Ectodermal cell (in vitro differentiated cells): Measurements from ENCODE around the gene TSPAN2.

Experiments used
- H3K27ac ChIP-seq: 2 replicates; pipeline ENCODE4 v1.7.0; 2013; ENCODE audit warnings: mild to moderate bottlenecking, low read depth, low read length; ENCODE audit not compliant: insufficient read depth, poor library complexity, severe bottlenecking
- H3K27me3 ChIP-seq: 2 replicates; pipeline ENCODE4 v1.7.0; 2013; ENCODE audit warnings: mild to moderate bottlenecking, low read length; ENCODE audit not compliant: insufficient read depth, control insufficient read depth, poor library complexity, severe bottlenecking
- H3K36me3 ChIP-seq: one replicate; pipeline ENCODE4 v1.7.0; 2013; ENCODE audit warnings: low read length; ENCODE audit not compliant: control insufficient read depth, insufficient read depth
- H3K4me1 ChIP-seq: one replicate; pipeline ENCODE4 v1.7.0; 2013; ENCODE audit warnings: low read length; ENCODE audit not compliant: control insufficient read depth, insufficient read depth
- H3K4me3 ChIP-seq: 2 replicates; pipeline ENCODE4 v1.7.0; 2013; ENCODE audit warnings: low read depth, low read length, control low read depth; ENCODE audit not compliant: insufficient read depth
- H3K9me3 ChIP-seq: 2 replicates; pipeline ENCODE4 v1.7.0; 2013; ENCODE audit warnings: mild to moderate bottlenecking, low read length, moderate library complexity; ENCODE audit not compliant: control insufficient read depth
- WGBS, 2 experiments: methylation state at CpG; one replicate each; pipeline ENCODE4 v1.1.7; 2013; ENCODE audit warnings: missing lambda C conversion rate in 2 of 2; 5-methylcytosine and 5-hydroxymethylcytosine counted together

Gene TSPAN2

DNA sequence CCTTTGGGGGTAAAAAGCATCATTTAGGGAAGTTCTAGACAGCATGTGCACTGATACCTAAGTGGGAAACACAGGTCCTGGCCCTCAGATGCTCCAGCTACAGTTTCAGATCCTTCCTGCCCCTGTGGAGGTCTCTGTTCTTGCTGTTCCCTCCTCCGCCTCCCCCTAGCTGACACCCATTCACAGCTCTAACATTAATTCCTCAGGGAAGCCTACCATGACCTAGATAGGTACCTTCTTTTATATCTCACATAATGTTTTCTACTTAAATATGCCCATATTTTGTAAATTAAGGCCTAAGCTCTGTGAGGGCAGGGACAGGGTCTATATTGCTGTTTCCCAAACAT lies 11.3 kb downstream of the TSPAN2 start:
- Histone ChIP-seq H3K36me3 (peaks cover 3% of the 10 kb centered on the region), H3K27me3 (no peaks in the 10 kb centered on the region), H3K4me1 (no peaks in the 10 kb centered on the region), H3K9me3 (no peaks in the 10 kb centered on the region), H3K4me3 (no peak overlapping the region), H3K27ac (no peak overlapping the region)
- 85 to 94% methylated on average over 1 of the region's 1 CpG for whole genome bisulfite sequencing, 2 experiments

DNA sequence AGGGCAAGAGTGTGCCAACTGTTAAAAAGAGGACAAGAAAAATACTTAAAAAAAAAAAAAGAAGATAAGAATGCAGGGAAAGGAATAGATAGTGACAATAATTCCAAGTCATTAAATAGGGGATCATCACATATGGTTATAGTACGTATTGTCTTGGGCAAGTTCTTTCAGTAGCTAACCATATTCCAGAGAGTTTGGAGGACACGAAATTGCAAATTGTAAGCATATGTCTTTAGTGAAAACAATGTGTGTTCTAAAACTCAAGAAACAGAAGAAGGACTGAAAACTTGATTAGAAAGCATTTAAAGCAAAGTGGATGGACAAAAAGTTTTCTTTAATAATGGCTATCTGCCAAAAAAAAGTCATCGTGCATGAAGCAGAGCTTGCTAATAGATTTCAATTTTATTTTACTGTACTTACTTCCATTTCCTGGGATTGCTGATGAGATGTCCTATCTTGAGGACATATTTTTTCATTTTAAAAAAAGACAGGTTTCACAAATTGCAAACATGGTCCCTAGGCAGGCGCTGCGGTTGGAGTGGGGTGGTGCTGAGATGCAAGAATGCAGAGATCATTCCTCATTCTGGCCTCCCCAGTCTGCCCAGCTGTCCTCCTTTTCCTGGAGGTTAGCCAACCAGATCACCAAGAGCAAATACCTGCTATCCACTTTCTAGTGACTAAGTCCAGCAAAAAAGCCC lies 11.9 kb downstream of the TSPAN2 start:
- Histone ChIP-seq H3K27me3 (no peaks in the 10 kb centered on the region), H3K36me3 (peaks cover 3% of the 10 kb centered on the region), H3K4me1 (peaks cover 2% of the 10 kb centered on the region), H3K27ac (no peak overlapping the region), H3K4me3 (no peak overlapping the region), H3K9me3 (no peaks in the 10 kb centered on the region)
- WGBS, 2 experiments = 96 to 99% methylated on average over 5 of the region's 5 CpGs

DNA sequence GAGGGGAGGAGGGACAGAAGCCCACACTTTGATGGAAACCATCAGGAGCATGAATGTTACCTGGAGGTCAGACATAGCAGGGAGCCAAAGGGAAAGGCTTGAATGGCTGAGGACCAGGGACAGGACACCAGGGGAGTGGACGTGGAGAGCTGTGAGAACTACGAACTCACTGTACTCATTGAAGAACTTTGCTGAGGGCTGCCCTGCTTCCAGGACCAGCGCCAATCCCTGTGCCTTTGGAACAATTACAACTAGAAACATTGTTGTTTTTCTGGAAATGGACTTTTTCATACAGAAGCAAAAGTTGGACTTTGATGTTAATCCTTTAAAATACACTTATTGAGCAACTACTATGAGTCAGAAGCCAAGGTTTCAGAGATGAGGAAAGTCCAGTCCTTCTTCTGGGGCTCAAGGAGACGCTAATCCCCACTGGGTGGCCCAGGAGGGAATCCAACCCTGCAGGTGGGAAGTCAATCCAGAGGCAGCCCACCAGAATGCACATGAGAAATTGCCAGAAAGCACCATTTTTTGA lies 12.9 kb downstream of the TSPAN2 start:
- WGBS, 2 experiments = 94 to 96% methylated on average over 4 of the region's 4 CpGs
- Histone ChIP-seq H3K27me3 (no peaks in the 10 kb centered on the region), H3K9me3 (no peaks in the 10 kb centered on the region), H3K4me3 (no peak overlapping the region), H3K27ac (no peak overlapping the region), H3K4me1 (peaks cover 12% of the 10 kb centered on the region), H3K36me3 (peaks cover 3% of the 10 kb centered on the region)

GRCh38 chr1:115074839-115075534 lies 14.3 kb downstream of the TSPAN2 start:
- no peaks in the 10 kb centered on the region for H3K9me3 ChIP-seq
- no peaks in the 10 kb centered on the region for H3K27me3 ChIP-seq
- peaks cover 3% of the 10 kb centered on the region for H3K36me3 ChIP-seq
- WGBS, 2 experiments = 86 to 87% methylated on average over 11 of the region's 11 CpGs
- no peak overlapping the region for H3K4me3 ChIP-seq
- H3K4me1 ChIP-seq = peaks cover 20% of the 10 kb centered on the region
- H3K27ac ChIP-seq = no peak overlapping the region

DNA sequence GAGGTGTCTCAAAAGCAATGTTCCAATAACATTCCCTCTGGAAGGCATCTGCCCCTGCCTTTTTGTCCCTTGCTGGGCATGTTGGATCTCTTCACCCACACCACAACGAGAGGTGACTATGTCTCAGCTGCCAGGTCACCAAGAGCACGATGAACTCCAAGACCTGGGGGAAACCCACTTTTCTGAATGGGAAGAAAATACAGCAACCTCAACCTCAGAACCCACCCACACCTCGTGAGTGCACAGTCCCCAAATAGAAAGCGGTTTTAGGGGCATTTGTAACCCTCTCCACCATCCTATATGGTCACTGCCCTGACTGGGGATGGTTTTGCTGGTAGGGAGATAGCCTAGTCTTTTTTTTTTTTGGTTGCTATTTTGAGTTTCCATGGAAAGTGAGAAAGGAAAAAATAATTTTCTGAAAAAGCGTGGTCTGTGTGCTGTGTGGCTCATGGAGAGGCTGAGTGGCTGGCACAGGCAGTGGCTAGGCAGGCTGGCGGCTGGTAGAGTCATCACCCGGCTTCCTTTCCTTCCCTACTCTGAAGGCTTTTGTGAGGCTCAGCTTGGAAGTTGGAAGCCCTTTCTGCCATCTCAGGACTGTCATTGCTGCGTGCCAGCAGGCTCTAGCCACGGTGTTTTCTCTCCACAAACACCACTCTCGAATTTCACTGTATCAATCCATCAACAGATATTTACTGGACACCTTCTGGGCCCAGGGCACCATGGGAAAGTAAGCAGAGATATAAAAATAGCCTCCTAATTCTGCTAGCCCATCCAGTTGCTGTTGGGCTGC lies 15.8 kb downstream of the TSPAN2 start:
- WGBS, 2 experiments = 93 to 95% methylated on average over 10 of the region's 10 CpGs
- Histone ChIP-seq H3K4me3 (no peak overlapping the region), H3K27me3 (no peaks in the 10 kb centered on the region), H3K4me1 (peaks cover 20% of the 10 kb centered on the region), H3K36me3 (no peaks in the 10 kb centered on the region), H3K27ac (no peak overlapping the region), H3K9me3 (no peaks in the 10 kb centered on the region)

DNA sequence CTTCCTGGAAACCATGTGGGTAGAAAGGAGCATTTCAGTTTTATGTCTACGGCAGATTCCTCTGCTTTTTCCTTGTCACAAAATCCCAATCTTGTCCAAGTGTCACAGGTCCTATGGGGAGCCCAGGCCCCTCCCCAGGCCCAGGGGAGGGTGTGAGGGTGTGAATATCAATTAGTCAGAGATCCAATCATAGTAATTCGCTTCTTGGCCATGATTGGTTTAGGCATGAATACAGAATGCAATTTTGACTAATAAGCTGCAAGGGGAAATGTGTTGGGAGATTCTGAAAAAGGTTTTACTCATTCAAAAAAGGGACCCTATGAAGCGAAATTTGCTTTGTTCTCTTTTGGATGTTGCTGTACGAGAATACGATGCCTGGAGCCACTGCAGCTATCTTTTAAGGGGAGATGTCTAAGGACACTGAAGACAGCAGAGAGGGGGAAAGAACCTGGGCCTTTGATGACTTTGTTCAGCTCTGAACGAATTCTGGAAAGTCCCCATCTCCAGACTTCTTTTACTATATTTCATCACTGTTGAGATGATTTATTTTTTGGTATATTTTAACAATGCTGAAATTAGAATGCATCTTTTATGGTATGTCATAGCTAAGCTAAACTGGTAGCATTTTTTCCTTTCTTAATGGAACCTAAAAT lies 18.2 kb downstream of the TSPAN2 start:
- H3K27me3 ChIP-seq = no peaks in the 10 kb centered on the region
- H3K4me1 ChIP-seq = peaks cover 20% of the 10 kb centered on the region
- H3K27ac ChIP-seq = no peak overlapping the region
- H3K36me3 ChIP-seq = no peaks in the 10 kb centered on the region
- H3K9me3 ChIP-seq = no peaks in the 10 kb centered on the region
- 90 to 97% methylated on average over 6 of the region's 6 CpGs for WGBS, 2 experiments
- no peak overlapping the region for H3K4me3 ChIP-seq

GRCh38 chr1:115069659-115070308 lies 19.5 kb downstream of the TSPAN2 start:
- no peak overlapping the region for H3K4me3 ChIP-seq
- no peak overlapping the region for H3K27ac ChIP-seq
- 92 to 96% methylated on average over 7 of the region's 7 CpGs for WGBS, 2 experiments

GRCh38 chr1:115068826-115069585 lies 20.3 kb downstream of the TSPAN2 start:
- Histone ChIP-seq H3K4me3 (no peak overlapping the region), H3K27ac (no peak overlapping the region), H3K27me3 (no peaks in the 10 kb centered on the region), H3K36me3 (no peaks in the 10 kb centered on the region), H3K4me1 (peaks cover 20% of the 10 kb centered on the region), H3K9me3 (no peaks in the 10 kb centered on the region)
- WGBS, 2 experiments = 94 to 95% methylated on average over 12 of the region's 12 CpGs

More at GRCh38 chr1:115069659-115070308, 19.5 kb downstream of the TSPAN2 start:
- H3K9me3 ChIP-seq = no peaks in the 10 kb centered on the region
- no peaks in the 10 kb centered on the region for H3K36me3 ChIP-seq
- no peaks in the 10 kb centered on the region for H3K27me3 ChIP-seq
- H3K4me1 ChIP-seq = peaks cover 20% of the 10 kb centered on the region

- Histone ChIP-seq H3K9me3 (no peaks in the 10 kb centered on the region), H3K36me3 (no peaks in the 10 kb centered on the region), H3K27ac (no peak overlapping the region), H3K27me3 (no peaks in the 10 kb centered on the region), H3K4me3 (no peak overlapping the region), H3K4me1 (peaks cover 16% of the 10 kb centered on the region)
- 92 to 95% methylated on average over 8 of the region's 8 CpGs for WGBS, 2 experiments
These were observed 22.0 kb downstream of the TSPAN2 start for GRCh38 chr1:115067161-115067859.
